Suprapubic skin (tissue), 4 donors: ENCODE measurements around the gene SPINK13.

Experiments
- CTCF ChIP-seq, 2 donors: fragments of 200-600 bp in 1 of 2; fragments of 450-650 bp in 1 of 2; sonication (generic) in 1 of 2; IDR thresholded peaks; one replicate each; pipeline ENCODE4 v1.5.1; 2016 to 2019; ENCODE audit warnings: antibody characterized with exemption in 2 of 2, mild to moderate bottlenecking in 1 of 2, moderate library complexity in 1 of 2
- EP300 ChIP-seq: sonication (generic); formaldehyde crosslinking; IDR thresholded peaks from one replicate; pipeline ENCODE4 v1.6.1; 2017; ENCODE audit warnings: antibody characterized with exemption
- POLR2AphosphoS5 ChIP-seq, 3 donors: sonication (generic); formaldehyde crosslinking; IDR thresholded peaks; one replicate each; pipeline ENCODE4 v1.6.1; 2017; ENCODE audit warnings: antibody characterized with exemption in 3 of 3

GRCh38 chr5:148314187-148314586, 45.6 kb downstream of the SPINK13 start:
- TF ChIP-seq CTCF (IDR thresholded peaks at IDR 0.05) (no peak), EP300 (no peak), POLR2AphosphoS5 (IDR thresholded peaks at IDR 0.05) (no peak)
